ENCODE measurements around the gene TMBIM1.

The TMBIM1 gene

GRCh38 chr2:218253232-218253625 lies 39.1 kb downstream of the TMBIM1 start:
- no peak for DNase-seq

GRCh38 chr2:218252509-218253231 lies 39.6 kb downstream of the TMBIM1 start:
- no peak for DNase-seq

GRCh38 chr2:218249691-218250090 lies 42.6 kb downstream of the TMBIM1 start:
- no peak for DNase-seq

- DNase-seq: peak; percentile 6
Observed at GRCh38 chr2:218245214-218245613, 47.1 kb downstream of the TMBIM1 start.

GRCh38 chr2:218244665-218245064 lies 47.6 kb downstream of the TMBIM1 start:
- DNase-seq: no peak

- DNase-seq: no peak
Observed at GRCh38 chr2:218244204-218244603, 48.1 kb downstream of the TMBIM1 start.

- DNase-seq: no peak
Observed at GRCh38 chr2:218238887-218239286, 53.4 kb downstream of the TMBIM1 start.

- DNase-seq: no peak
Observed at GRCh38 chr2:218236829-218237228, 55.5 kb downstream of the TMBIM1 start.

- no peak for DNase-seq
Observed at GRCh38 chr2:218235017-218235416, 57.3 kb downstream of the TMBIM1 start.

- DNase-seq: no peak
Observed at GRCh38 chr2:218234521-218234920, 57.8 kb downstream of the TMBIM1 start.

GRCh38 chr2:218233543-218233942 lies 58.8 kb downstream of the TMBIM1 start:
- DNase-seq: no peak

GRCh38 chr2:218230882-218231281 lies 61.4 kb downstream of the TMBIM1 start:
- no peak for DNase-seq

- no peak for DNase-seq
Observed at GRCh38 chr2:218229851-218230250, 62.5 kb downstream of the TMBIM1 start.

- no peak for DNase-seq
Observed at GRCh38 chr2:218229239-218229638, 63.1 kb downstream of the TMBIM1 start.

GRCh38 chr2:218228366-218229090 lies 63.8 kb downstream of the TMBIM1 start:
- DNase-seq: no peak

GRCh38 chr2:218226903-218227302 lies 65.4 kb downstream of the TMBIM1 start:
- DNase-seq: no peak
